Astrocyte of the spinal cord (primary cell): ENCODE data around the gene CPNE7.

Experiments
- DNase-seq: peaks from one replicate; pipeline ENCODE4 v3.0.0; 2011; ENCODE audit warnings: low read depth, low spot score
- H3K4me3 ChIP-seq: 2 replicates; pipeline ENCODE4 v1.5.1; 2011; ENCODE audit warnings: low read depth, mild to moderate bottlenecking, low read length, moderate library complexity
- CTCF ChIP-seq: IDR thresholded peaks from 2 replicates; pipeline ENCODE4 v1.5.1; 2012; ENCODE audit warnings: low read depth, mild to moderate bottlenecking, low read length, inconsistent platforms
- in situ Hi-C: cut with HindIII; loops from 2 replicates; pipeline ENCODE4 v1.10.0; 2017; ENCODE audit warnings: low sequenced_read_pairs

CPNE7 gene

GRCh38 chr16:89613231-89613953 is 37.8 kb downstream of the CPNE7 start, which contains the start of gene DPEP1:
TSS of gene DPEP1 (plus strand) at chr16:89613642. CDS start at chr16:89630411, 16,769 bp downstream.
- in situ Hi-C loops: no loop called here
- H3K4me3 ChIP-seq: no peak within 1 kb of the TSS
- no peak for DNase-seq
- no peak for TF ChIP-seq CTCF

GRCh38 chr16:89613954-89614459 is 38.4 kb downstream of the CPNE7 start:
- H3K4me3 ChIP-seq: no peak overlapping the region
- no peak for TF ChIP-seq CTCF
- no peak for DNase-seq
- in situ Hi-C loops: no loop called here

- TF ChIP-seq CTCF: no peak
- DNase-seq: no peak
- H3K4me3 ChIP-seq: no peak overlapping the region
- in situ Hi-C loops: no loop called here
These were observed 39.6 kb downstream of the CPNE7 start for GRCh38 chr16:89615176-89615575.

- in situ Hi-C loops: no loop called here
- peak; percentile 92 for TF ChIP-seq CTCF
- no peak overlapping the region for H3K4me3 ChIP-seq
- DNase-seq: no peak
These were observed 40.1 kb downstream of the CPNE7 start for GRCh38 chr16:89615596-89616090.

GRCh38 chr16:89616623-89617022 is 41.1 kb downstream of the CPNE7 start:
- in situ Hi-C loops: no loop called here
- DNase-seq: no peak
- no peak for TF ChIP-seq CTCF
- no peak overlapping the region for H3K4me3 ChIP-seq

GRCh38 chr16:89617036-89617435 is 41.5 kb downstream of the CPNE7 start:
- no peak overlapping the region for H3K4me3 ChIP-seq
- no peak for TF ChIP-seq CTCF
- DNase-seq: no peak
- in situ Hi-C loops: no loop called here
